ENCODE measurements around the gene CAPN11.
A peak's percentile ranks its signal among the peaks of the same experiment; 100 is the strongest.

Gene CAPN11

DNA sequence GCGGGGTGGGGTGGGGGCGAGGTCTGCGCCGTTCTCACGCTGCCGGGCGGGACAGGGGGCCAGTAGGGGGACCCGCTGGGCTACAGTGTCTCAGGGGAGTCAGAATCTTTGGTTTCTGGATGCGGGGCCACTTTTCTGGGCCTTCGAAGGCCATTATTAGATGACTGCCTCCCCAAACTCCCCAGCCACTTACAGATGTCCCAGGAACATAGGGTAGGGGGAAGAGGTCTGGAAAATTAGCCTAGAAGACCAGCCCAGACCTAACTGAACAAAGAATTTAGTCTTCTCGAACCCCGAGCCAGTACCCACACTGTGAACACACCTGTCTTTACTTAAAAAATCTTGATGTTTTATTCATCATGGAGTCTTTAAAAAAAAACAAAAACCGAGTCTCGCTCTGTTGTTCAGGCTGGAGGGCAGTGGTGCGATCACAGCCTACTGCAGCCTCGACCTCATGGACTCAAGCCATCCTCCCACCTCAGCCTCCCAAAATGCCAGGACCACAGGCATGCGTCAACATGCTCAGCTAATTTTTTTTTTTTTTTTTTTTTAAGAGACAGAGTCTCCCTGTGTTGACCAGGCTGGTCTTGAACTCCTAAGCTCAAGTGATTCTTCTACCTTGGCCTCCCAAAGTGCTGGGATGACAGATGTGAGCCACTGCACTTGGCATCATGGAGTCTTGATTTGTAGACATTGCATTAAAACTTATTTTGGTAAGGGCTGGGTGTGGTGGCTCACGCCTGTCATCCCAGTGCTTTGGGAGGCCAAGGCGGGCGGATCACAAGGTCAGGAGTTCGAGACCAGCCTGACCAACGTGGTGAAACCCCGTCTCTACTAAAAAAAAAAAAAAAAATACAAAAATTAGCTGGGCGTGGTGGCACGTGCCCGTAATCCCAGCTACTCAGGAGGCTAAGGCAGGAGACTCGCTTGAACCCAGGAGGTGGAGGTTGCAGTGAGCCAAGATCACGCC, 61.5 kb downstream of the CAPN11 start:
- Histone ChIP-seq H3K27ac (replicated peaks) (no peak overlapping the region), H3K4me3 (replicated peaks; ENCODE audit: insufficient read depth, low read length) (no peak overlapping the region), H3K27me3 (ENCODE audit: insufficient read depth, poor library complexity, severe bottlenecking) (no peaks in the 10 kb centered on the region)
- TF ChIP-seq SPI1 (IDR thresholded peaks at IDR 0.05; ENCODE audit: borderline replicate concordance, low read depth) (no peak), POLR2AphosphoS5 (IDR thresholded peaks at IDR 0.05; ENCODE audit: low read depth) (no peak)
- TF ChIP-seq, protein P1, sequence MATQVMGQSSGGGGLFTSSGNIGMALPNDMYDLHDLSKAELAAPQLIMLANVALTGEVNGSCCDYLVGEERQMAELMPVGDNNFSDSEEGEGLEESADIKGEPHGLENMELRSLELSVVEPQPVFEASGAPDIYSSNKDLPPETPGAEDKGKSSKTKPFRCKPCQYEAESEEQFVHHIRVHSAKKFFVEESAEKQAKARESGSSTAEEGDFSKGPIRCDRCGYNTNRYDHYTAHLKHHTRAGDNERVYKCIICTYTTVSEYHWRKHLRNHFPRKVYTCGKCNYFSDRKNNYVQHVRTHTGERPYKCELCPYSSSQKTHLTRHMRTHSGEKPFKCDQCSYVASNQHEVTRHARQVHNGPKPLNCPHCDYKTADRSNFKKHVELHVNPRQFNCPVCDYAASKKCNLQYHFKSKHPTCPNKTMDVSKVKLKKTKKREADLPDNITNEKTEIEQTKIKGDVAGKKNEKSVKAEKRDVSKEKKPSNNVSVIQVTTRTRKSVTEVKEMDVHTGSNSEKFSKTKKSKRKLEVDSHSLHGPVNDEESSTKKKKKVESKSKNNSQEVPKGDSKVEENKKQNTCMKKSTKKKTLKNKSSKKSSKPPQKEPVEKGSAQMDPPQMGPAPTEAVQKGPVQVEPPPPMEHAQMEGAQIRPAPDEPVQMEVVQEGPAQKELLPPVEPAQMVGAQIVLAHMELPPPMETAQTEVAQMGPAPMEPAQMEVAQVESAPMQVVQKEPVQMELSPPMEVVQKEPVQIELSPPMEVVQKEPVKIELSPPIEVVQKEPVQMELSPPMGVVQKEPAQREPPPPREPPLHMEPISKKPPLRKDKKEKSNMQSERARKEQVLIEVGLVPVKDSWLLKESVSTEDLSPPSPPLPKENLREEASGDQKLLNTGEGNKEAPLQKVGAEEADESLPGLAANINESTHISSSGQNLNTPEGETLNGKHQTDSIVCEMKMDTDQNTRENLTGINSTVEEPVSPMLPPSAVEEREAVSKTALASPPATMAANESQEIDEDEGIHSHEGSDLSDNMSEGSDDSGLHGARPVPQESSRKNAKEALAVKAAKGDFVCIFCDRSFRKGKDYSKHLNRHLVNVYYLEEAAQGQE (IDR thresholded peaks at IDR 0.05; ENCODE audit: insufficient replicate concordance, low read depth) = no peak
- TF ChIP-seq, protein P2, sequence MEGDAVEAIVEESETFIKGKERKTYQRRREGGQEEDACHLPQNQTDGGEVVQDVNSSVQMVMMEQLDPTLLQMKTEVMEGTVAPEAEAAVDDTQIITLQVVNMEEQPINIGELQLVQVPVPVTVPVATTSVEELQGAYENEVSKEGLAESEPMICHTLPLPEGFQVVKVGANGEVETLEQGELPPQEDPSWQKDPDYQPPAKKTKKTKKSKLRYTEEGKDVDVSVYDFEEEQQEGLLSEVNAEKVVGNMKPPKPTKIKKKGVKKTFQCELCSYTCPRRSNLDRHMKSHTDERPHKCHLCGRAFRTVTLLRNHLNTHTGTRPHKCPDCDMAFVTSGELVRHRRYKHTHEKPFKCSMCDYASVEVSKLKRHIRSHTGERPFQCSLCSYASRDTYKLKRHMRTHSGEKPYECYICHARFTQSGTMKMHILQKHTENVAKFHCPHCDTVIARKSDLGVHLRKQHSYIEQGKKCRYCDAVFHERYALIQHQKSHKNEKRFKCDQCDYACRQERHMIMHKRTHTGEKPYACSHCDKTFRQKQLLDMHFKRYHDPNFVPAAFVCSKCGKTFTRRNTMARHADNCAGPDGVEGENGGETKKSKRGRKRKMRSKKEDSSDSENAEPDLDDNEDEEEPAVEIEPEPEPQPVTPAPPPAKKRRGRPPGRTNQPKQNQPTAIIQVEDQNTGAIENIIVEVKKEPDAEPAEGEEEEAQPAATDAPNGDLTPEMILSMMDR (IDR thresholded peaks at IDR 0.05; ENCODE audit: insufficient read depth, low read length) = no peak
- DNase-seq (ENCODE audit: low read depth in 1 of 2, low spot score in 1 of 2) = no peak

DNA sequence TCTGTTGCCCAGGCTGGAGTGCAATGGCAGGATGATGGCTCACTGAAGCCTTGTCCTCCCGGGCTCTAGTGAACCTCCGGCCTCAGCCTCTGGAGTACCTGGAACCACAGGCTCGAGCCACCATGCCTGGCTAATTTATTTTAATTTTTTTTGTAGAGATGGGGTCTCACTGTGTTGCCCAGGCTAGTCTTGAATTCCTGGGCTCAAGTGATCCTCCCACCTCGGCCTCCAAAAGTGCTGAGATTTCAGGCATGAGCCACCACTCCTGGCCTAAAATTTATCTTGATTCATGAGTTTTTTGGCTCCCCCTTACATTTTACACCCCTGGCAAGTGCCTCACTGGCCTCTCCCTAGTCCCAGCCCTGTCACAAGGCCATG, 62.3 kb downstream of the CAPN11 start:
- DNase-seq (ENCODE audit: low read depth in 1 of 2, low spot score in 1 of 2) = no peak
- H3K27ac ChIP-seq (replicated peaks) = no peak overlapping the region
- no peaks in the 10 kb centered on the region for H3K27me3 ChIP-seq (ENCODE audit: insufficient read depth, poor library complexity, severe bottlenecking)
- no peak overlapping the region for H3K4me3 ChIP-seq (replicated peaks; ENCODE audit: insufficient read depth, low read length)
- TF ChIP-seq SPI1 (IDR thresholded peaks at IDR 0.05; ENCODE audit: borderline replicate concordance, low read depth) (no peak), GABPA (IDR thresholded peaks at IDR 0.05; ENCODE audit: low read depth) (no peak), POLR2AphosphoS5 (IDR thresholded peaks at IDR 0.05; ENCODE audit: low read depth) (no peak)
- TF ChIP-seq, protein P2 (IDR thresholded peaks at IDR 0.05; ENCODE audit: insufficient read depth, low read length) = no peak
- TF ChIP-seq, protein P1 (IDR thresholded peaks at IDR 0.05; ENCODE audit: insufficient replicate concordance, low read depth) = no peak

DNA sequence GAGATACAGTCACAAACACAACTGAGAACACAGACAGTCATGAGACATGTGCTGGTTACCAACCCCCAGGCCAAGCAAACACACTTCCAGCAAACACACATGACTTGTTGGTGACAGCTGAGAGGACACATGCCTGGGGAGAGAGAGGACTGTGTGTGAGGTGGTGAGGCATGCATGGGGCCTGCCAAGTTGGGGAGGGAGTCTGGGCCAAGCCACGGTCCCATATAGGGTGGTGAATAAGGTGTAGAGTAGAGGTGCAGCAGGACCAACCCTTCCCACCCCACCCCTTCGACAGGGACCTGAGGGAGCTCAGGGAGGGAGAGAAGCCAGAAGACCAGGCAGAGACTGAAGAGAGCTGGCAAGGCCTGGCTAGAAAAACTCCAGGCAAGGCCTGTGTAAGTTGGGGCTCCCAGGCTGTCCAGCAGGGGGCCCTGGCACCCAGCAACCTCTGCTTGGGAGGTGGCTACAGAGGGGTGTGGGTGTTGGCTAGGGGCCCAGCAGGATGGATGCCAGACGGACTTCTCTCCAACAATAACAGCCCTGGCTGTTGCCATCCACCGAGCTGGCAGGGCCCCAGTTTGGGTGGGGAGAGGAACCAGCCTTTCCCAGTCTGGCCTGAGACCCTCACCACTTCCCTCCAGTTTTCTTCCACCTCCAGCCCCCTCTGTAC, 62.8 kb downstream of the CAPN11 start:
- Histone ChIP-seq H3K4me3 (replicated peaks; ENCODE audit: insufficient read depth, low read length) (no peak overlapping the region), H3K27me3 (ENCODE audit: insufficient read depth, poor library complexity, severe bottlenecking) (no peaks in the 10 kb centered on the region), H3K27ac (replicated peaks) (no peak overlapping the region)
- DNase-seq (ENCODE audit: low read depth in 1 of 2, low spot score in 1 of 2) = peak in 1 of 2 experiments; percentile 89
- TF ChIP-seq, protein P1 (IDR thresholded peaks at IDR 0.05; ENCODE audit: insufficient replicate concordance, low read depth) = no peak
- TF ChIP-seq, protein P2 (IDR thresholded peaks at IDR 0.05; ENCODE audit: insufficient read depth, low read length) = peak; percentile 93
- TF ChIP-seq POLR2AphosphoS5 (IDR thresholded peaks at IDR 0.05; ENCODE audit: low read depth) = 0 out of 2 replicates have a peak, but pooled peaks have one; percentile 17

All from HL-60 (cell line).